Sciatic nerve (tissue), 2 donors: ENCODE data around the gene CECR2. TPM values are rescaled to one million over a fixed set of nuclear protein-coding genes. Genes with fewer than 3 reads are reported as not detected.

Source experiments
- ATAC-seq: fragments of 200-7000 bp; cut with Tn5 transposase; one replicate; pipeline ENCODE4 v1.9.1; 2020; ENCODE audit warnings: mild to moderate bottlenecking, moderate library complexity
- DNase-seq: peaks from one replicate; pipeline ENCODE4 v3.0.0-alpha.2; 2020; ENCODE audit warnings: low spot score
- intact Hi-C: fragments of 100-400 bp; cut with DNase I; formaldehyde crosslinking; loops from one replicate; pipeline ENCODE4 v1.14.2; 2022
- total RNA-seq: library from RNA; stranded (reverse); fragmentation: NEBNext Ultra II Directional; extraction: Animal tissue kit (Norgen Biotek cat#: 25700); gene quantifications from one replicate; pipeline ENCODE4 v1.2.1, GENCODE V29; 2021
- donor health status: DM: no; HTN: no; CAD: no.
- donor health status: DM: no; HTN: no; CAD: no.

CECR2 gene
- total RNA-seq, 1 donor from 2014 or later: 4.8 TPM

DNA sequence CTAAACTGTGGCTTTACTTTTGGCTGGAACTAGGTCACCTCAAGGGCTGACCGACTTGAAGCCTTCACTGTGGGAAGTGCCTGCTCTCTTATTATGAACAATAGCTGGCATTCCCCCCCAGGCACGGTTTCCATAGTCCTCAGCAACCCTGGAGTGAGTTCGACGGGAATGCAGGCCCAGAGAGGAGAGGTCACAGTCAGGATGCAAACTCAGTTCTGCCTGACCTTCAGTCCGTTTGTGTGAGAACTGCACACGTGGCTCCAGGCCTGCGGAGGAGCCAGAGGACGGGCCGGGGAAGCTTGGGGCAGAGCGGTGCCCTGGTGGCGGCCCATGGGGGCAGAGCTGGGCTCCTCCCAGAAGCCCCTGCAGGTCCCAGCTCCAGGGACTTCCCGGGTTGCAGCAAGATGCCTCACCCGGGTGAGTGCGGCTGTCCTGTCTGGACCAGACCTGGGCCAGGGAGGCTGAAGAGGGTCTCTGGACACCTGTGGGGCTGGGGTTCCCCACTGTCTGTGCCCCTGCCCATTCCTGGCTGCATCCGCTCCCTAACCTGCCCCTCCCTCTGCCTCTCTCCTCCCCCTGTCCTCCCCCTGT is 211.3 kb downstream of the CECR2 start:
- intact Hi-C loops: no loop called here
- no peak for ATAC-seq
- DNase-seq: no peak

DNA sequence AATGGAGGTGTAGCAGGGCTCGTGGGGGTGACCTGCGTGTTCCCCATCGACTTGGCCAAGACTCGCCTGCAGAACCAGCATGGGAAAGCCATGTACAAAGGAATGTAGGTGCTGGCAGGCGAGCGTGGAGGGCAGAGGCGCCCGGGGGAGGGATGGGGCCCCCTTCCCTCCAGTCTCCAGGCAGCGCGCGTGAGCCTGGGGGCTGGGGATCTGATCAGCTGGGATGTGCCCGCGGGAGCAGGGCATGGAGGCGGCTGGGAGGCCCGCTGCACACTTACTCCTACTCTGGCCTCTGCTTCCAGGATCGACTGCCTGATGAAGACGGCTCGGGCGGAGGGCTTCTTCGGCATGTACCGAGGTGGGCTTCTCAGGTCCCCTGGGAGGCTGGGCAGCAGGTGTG is 211.8 kb downstream of the CECR2 start:
- DNase-seq: no peak
- ATAC-seq: no peak
- intact Hi-C loops: no loop called here

DNA sequence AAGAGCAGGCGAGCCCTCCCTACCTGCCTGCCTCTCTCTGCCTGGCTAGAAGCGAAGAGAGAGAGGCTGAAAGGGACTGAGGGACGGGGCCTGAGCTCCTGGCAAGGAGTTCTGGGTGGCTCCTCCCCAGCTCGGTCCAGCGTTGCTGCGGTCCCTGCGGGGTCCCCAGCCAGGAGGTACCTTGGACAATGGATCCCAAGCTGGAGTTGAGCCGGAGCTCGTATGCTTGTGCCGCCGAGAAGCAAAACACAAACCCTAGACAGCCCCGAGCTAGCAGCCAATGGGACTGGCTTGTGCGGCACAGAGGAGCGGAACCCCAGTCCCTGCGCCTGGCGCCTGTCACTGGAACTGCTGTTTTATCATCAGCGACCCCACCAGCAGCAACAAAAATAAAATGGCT is 212.4 kb downstream of the CECR2 start:
- no peak for DNase-seq
- intact Hi-C loops: no loop called here
- ATAC-seq: no peak

DNA sequence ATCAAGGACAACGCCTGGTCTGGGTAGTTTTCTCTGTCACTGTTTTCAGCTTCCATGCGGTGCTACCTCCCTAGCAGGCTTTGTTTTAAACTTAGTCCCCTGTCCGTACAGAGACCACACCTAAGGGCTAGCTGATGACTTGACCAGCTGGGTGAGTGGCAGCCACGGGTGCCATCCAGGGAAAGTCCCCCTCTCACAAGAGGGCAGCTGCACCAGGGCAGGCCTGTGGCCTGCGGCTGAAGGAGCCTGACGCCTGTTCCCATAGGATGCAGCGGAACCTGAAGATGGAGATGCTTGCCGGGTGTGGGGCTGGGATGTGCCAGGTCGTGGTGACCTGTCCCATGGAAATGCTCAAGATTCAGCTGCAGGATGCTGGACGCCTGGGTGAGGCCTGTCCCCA is 213.9 kb downstream of the CECR2 start:
- DNase-seq: no peak
- no peak for ATAC-seq
- intact Hi-C loops: no loop called here

DNA sequence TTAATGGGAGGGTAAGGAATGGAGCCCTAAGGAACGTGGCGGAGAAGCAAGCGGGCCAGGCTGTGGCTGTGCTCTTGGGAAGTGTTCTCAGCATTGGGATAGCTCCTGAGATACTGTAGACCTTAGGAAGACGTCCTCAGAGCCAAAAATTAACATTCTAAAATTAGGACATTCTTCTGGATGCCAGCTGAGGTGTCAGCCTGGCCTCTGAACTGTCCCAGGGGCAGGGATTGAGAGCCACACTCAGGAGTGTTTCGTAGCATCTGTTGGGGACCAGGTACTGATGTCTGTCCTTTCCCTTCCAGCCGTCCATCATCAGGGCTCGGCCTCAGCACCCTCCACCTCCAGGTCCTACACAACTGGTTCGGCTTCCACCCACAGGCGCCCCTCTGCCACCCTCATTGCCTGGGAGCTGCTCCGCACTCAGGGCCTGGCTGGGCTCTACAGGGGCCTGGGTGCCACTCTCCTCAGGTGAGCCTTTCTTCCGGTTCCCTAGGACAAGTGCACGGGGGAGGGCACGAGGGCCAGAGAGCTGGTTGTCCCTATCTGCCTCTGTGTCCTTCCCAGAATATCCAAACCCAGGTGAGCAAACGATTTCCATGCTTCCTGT is 217.7 kb downstream of the CECR2 start:
- no peak for DNase-seq
- intact Hi-C loops: no loop called here
- no peak for ATAC-seq

DNA sequence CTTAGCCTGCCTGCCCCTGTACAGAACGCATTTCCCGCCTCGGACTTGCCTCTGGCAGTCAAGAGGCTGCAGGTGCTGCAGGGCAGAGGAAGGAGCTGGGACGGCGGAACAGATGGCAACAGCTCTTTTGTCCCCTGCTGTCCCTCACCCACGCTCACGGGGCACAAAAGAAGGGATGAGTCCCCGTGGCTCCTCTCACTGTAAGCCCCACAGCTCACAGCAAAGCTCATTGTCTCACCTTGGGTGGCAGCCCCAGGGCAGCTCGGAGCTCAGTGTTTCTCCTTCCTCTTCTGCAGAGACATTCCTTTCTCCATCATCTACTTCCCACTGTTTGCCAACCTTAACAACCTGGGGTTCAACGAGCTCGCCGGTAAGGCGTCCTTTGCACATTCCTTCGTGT is 218.4 kb downstream of the CECR2 start:
- ATAC-seq (no peak), DNase-seq (no peak)
- intact Hi-C loops: no loop called here

DNA sequence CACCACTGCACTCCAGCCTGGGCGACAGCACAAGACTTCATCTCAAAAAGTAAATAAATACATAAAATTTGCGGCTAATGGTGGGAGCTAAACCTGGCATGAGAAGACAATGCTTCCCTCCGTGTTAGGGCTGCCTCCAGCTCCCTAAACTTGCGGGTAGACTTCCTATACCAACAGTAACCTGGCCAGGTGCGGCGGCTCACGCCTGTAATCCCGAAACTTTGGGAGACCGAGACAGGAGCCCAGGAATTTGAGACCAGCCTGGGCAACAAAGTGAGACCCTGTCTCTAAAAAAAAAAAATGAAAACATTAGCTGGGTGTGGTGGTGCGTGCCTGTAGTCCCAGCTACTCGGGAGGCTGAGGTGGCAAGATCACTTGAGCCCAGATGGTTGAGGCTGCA is 219.3 kb downstream of the CECR2 start:
- ATAC-seq (no peak), DNase-seq (no peak)
- intact Hi-C loops: no loop called here

DNA sequence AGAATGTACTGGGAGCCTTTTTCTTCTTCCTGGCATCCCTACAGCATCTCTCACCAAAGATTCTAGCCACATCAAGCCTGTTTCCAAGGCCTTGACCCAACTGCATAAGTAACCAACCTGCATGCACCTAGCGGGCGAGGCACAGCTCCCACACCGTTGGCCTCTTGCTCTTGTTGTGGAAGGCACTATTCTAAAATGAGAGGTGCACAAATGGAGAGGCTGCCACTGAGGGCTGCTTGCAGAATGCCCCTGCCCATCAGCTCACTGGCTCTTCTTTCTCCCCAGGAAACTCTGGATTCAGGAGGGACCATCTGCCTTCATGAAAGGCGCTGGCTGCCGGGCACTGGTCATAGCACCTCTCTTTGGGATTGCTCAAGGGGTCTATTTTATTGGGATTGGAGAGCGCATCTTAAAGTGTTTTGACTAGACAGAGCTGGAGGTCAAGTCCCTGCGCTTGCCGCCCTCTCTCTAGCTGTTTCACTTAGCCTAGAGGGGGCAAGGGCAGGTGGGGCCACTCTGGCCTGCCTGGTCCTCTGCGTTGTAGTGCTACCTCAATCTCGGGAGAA is 220.6 kb downstream of the CECR2 start:
- DNase-seq: no peak
- no peak for ATAC-seq
- intact Hi-C loops: no loop called here

DNA sequence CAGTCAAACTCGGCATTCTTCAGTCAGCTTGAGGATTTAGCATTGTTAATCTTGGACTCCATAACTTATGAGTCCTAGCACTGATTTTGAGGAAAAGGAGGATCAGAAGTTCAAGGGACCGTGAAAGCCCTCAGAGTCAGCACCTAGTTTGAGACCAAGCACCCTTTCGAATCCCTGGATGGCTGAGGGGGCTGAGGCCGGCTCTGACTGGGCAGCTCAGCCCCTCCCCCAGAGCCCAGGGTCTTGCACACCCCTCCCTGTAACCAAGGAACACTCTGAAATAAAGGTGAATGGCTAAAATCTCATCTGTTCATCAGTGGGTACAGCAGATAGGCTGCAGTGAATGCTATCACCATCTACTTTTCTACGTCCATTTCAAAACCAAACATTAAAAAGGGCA is 221.3 kb downstream of the CECR2 start:
- ATAC-seq: no peak
- DNase-seq: no peak
- intact Hi-C loops: no loop called here

DNA sequence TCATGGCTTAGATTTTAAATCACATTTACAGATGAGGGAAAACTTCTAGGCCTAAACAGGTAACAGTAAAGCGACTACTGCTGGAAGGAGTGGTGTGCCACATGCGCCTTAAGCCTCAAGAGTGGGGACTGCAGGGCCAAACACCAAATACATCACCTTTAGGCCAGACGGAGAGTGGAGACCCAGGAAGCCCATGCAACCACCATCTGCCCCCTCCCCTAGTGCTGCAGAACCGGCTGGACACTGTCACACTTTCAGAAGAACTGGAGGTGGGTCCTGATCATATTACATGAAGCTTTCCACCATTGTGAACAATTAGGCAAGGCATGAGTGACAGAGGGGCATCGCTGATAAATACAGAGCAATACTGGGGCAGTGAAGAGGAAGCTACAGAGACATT is 222.9 kb downstream of the CECR2 start:
- DNase-seq (no peak), ATAC-seq (no peak)
- intact Hi-C loops: no loop called here

DNA sequence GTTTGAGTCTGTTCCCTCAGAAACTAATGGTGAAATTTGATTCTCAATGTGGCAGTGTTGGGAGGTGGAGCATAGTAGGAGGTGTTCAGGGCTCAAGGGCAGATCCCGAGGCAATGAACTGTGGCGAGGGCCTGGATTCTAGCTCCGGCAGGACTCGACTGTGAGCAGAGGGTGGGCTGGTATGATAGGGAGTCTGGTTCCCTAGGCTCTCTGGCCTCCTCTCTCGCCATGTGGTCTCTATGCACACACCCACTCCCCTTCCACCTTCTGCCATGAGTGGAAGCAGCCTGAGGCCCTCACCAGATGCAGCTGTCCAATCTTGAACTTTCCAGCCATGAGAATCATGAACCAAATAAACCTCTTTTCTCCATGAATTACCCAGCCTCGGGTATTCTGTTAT is 227.0 kb downstream of the CECR2 start:
- DNase-seq: no peak
- ATAC-seq: no peak
- intact Hi-C loops: no loop called here

DNA sequence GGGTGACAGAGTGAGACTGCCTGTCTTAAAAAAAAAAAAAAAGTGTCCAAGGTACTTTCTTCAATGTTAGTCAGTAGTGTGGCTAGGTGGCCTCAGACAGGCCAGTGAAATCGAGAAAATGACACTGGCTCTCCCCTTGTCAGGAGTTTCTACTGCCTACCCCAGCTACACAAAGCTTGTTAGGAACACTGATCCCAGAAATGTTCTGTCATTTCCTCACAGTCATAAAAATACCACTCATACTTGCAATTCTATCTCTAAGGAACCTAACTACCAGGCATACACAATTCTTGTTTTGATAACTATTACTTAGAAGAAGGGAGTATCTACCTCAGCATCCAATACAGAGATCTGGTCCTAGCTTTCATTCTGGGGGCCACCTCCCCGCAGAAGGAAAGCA is 228.0 kb downstream of the CECR2 start:
- DNase-seq (no peak), ATAC-seq (no peak)

DNA sequence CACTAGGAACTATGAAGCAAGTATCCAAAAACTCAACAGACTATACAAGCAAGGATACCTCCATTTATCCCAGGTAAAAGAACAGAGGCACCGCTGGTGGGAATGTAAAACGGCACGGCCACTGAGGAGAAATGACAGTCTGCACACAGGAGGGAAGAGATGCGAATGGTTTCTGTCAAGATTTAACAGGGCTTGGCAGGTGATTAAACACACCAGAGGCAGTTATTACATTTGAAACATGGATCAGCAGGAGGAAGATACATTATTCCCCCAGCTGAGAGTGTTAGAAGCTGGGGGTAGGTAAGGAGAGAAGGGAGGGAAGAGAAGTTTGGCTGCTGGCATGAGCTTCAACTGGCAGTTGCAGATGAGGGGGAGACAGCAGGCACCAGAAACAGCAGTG is 229.1 kb downstream of the CECR2 start:
- ATAC-seq (no peak), DNase-seq (no peak)
- intact Hi-C loops: no loop called here

More for the DNA sequence above, 228.0 kb downstream of the CECR2 start:
- intact Hi-C loops: no loop called here

DNA sequence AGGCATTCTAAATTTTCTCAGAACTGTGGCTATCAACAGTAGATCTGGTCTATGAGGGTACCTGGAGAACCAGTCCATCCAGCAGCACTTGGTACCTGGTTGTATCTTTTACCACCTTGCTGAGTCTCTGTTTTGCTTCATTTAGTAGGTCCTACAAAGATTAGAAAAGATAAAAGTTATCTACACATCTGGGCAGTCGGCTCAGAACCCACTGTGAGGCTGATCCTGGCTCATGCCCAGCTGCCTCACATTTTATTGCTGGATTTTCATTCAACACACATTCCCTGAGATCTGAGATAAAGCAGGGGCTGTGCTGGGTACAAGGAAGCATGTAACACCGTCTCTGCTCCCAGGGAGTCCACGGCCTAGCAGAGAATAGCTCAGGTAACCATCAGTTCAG is 231.8 kb downstream of the CECR2 start:
- intact Hi-C loops: no loop called here
- no peak for DNase-seq
- ATAC-seq: no peak

DNA sequence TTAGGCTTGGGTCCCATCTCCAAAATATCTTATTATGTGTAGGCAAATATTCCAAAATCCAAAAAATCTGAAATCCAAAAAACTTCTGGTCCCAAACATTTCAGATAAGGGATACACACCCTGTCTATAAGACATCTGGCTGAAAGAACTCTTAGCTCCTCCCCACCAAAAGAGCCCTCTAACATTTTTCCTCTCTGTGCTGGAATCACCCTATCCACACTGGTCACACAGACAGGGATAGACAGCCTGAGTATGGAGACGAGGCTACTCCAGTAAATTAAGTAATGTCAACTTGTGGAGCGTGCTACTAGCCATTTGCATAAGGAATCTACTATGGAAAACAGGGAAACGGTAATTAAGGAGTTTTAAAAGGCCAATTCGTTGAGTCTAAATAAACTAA is 234.4 kb downstream of the CECR2 start:
- no peak for DNase-seq
- intact Hi-C loops: no loop called here
- no peak for ATAC-seq

DNA sequence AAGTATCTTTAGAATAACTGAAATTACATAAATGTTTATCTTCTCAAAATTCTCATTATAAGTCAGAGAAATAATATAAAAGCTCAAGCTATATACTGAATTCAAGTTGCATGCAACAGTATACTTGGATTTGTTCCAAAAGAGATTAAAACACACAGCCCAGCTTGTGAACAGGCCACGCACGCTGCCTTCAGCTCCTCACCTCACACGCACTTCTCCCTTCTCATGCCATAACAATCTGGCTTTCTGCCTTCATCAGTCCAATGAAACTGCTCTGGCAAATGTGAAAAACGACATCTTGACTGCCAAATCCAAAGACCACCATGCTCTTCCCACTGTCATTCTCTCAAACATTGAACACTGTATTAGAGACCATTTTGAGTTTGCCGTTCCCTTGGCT is 237.2 kb downstream of the CECR2 start:
- ATAC-seq (no peak), DNase-seq (no peak)
- intact Hi-C loops: no loop called here

Other genes starting within 250 kb of the CECR2 start
- 0.94 TPM for gene TMEM121B, start 248.1 kb upstream of the CECR2 start, total RNA-seq
- 19.1 TPM for gene HDHD5, start 210.2 kb upstream of the CECR2 start, total RNA-seq
- gene ADA2, start 150.0 kb upstream of the CECR2 start, total RNA-seq: 29.6 TPM
- 0.53 TPM for gene SLC25A18, start 194.0 kb downstream of the CECR2 start, total RNA-seq